GM19240 (cell line): ENCODE measurements around the gene ABCG1.
"Not testable (repeated sequence)": the region's sequence is repeated elsewhere in the genome, so short reads cannot be mapped to it uniquely, and the experiment has no call there.

Source experiments
- DNase-seq: peaks from one replicate; pipeline ENCODE4 v3.0.0; 2011; ENCODE audit warnings: low spot score; ENCODE audit not compliant: insufficient read length

The ABCG1 gene

GRCh38 chr21:42218836-42219605, at the start of gene ABCG1:
Gene ABCG1, plus strand, starts transcription at chr21:42219140. Its CDS starts 123 bp downstream, at chr21:42219263.
- no peak for DNase-seq

GRCh38 chr21:42169758-42170157, 49.2 kb upstream of the ABCG1 start:
- DNase-seq = no peak

- no peak for DNase-seq
Observed at GRCh38 chr21:42171091-42172053, 47.6 kb upstream of the ABCG1 start.

DNA sequence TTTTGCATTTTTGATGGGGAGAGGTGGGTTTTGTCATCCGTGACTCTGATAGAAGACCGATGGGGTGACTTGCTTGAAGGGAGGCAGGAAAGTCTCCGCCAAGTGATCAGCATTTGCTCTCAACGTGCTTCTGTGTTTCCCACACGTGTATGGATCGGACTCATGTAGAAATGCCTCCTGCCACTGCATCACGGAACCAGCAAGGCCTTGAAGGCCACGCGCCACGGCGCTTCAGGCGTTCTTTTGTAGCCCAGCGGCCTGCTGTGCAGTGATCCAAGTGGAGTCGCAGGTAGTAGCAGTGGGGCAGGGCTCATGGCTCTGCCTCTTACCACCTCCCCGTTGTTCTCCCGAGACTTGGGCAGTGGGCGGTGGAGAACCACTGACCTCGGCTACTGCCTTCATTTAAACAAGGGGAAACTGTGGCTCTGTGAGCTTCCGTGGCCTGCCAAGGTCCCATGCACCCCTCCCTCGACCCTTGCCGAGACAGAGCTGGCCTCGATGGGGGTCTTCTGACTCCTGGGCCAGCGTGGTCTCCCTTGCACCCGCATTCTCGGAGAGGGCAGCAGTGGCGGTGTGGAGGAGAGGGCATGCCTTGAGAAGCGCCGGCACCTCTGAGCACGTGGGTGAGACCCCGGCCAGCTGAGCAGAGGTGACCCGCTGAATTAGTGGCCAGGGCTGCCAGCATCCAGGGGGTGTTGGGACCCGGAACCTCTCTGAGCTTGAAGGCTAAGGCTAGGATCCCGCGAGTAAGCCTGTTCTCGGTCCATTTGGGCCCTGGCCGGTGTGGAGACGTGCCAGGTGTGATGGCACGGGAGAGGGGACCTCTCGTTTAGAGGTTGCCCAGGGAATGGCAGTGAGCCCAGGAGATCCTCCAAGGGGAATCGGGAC, 46.1 kb upstream of the ABCG1 start:
- no peak for DNase-seq

DNA sequence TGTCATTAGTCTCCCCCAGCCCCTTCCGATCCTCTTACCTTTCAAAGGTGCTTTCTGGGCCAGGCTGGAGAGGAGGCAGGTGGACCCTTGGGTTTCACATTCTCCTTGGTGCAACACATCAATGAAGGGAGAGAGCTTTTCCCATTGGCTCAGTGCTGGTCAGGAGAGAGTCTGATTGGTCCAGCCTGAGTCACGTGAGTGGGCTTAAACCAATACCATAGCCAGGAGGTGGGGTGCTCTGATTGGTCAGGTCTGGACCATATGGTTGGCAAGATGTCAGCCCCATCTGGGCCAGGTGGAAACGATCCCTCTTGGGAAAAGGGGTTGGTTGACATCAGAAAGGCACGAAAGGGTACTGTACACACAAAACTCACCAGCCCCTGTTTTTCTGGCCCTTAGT, 44.8 kb upstream of the ABCG1 start:
- DNase-seq = no peak

DNA sequence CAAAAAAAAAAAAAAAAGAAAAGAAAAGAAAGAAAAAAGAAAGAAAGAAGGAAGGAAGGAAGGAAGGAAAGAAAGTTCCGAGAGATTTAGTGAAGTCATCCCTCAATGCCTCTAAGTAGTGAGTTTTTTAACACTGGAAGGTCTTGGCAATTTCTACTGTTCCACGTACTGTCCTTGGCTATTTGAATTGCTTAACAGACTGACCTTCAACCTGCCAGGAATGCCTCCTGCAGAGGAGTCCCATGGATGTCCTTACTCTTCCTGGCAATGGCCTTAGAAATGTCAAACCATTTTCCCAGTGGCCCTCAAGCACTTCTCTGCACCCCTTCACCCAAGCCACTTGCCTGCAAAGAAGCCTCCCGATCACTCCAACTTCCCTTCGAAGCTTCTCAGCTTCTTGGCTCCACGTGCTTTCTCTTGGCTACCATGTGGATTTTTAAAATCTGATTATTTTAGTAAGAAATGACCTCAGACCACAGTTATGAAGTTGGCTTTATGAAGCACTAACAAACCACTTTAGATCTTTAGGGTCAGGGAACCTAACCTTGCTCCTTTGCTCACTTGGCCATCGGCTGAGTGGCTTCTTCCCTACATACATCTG, 43.7 kb upstream of the ABCG1 start:
- no peak for DNase-seq

DNA sequence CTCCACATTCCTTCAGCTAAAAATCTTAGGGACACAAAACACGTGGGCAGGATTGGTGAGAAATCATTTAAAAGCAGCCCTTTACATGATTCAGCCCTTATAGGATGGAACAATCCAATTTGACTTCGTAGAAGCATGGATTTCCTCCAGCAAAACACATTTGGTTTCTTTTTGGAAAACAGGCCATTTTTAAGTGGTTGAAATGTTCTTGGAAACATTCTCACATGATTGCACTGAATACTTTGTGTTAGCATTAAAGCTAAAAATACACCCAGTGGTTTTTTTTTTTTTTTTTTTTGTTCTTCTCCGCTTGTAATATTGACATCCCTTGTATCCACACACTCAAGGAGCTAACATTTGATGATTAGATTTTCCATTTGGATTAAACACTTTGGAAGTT, 42.1 kb upstream of the ABCG1 start:
- no peak for DNase-seq

- no peak for DNase-seq
Observed at GRCh38 chr21:42179316-42179715, 39.6 kb upstream of the ABCG1 start.

DNA sequence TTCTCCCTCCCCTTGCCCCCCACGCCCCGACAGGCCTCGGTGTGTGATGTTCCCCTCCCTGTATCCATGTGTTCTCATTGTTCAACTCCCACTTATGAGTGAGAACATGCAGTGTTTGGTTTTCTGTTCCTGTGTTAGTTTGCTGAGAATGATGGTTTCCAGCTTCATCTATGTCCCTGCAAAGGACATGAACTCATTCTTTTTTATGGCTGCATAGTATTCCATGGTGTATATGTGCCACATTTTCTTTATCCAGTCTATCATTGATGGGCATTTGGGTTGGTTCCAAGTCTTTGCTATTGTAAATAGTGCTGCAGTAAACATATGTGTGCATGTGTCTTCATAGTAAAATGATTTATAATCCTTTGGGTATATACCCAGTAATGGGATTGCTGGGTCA, 38.9 kb upstream of the ABCG1 start:
- DNase-seq = not testable (repeated sequence)

- no peak for DNase-seq
Observed at GRCh38 chr21:42182713-42183371, 36.1 kb upstream of the ABCG1 start.

DNA sequence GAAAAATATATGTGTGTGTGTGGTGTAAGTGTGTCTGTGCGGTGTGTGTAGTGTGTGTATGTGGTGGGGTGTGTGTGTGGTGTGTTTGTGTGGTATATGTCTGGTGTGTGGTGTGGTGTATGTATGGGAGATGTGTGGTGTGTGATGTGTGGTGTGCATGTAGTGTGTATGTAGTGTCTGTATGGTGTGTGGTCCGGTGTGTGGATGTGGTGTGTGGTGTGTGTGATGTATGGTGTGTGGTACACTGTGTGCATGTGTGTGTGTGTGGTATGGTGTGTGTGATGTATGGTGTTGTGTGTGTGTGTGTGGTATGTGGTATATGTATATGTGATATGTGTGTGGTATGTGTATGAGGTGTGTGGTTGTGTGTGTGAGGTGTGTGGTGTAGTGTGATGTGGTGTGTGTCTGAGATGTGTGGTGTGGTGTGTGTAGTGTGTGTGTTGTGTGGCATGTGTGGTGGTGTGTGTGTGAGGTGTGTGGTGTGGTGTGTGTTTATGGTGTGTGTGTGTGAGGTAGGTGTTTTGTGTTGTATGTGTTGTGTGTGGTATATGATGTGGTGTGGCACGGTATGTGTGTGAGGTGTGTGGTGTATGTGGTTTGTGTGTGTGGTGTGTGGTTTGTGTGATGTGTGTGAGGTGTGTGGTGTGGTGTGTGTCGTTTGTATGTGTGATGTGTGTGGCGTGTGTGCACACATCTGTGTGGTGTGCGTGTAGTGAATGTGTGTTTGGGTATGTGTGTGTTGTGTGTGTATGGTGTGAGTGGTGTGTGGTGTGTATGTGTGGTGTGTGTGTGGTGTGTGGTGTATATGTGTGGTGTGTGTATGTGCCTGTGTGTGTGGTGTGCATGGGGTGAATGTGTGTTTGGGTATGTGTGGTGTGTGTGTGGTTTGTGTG, 35.3 kb upstream of the ABCG1 start:
- no peak for DNase-seq

GRCh38 chr21:42186591-42186990, 32.3 kb upstream of the ABCG1 start:
- no peak for DNase-seq

- DNase-seq = peak; percentile 80
Observed at GRCh38 chr21:42187976-42188653, 30.8 kb upstream of the ABCG1 start.

DNA sequence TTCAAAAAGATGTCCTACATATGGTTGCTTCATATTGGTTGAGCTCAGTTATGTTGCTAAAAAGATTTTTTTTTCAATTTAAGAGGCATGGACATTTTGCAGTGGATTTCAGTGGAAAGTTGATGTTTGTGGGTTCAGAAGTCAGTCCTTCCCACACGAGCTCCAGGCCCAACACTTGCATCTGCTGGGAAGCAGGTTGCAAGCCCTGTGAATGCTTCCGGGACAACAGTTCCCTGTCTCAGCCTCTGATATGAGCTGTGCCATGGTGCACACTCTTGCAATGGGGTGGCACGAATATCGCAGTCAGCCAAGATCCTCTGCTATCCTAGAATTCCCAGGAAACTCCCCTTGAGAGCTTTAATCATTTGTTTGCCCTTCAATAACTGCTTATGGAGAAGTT, 30.3 kb upstream of the ABCG1 start:
- no peak for DNase-seq

DNA sequence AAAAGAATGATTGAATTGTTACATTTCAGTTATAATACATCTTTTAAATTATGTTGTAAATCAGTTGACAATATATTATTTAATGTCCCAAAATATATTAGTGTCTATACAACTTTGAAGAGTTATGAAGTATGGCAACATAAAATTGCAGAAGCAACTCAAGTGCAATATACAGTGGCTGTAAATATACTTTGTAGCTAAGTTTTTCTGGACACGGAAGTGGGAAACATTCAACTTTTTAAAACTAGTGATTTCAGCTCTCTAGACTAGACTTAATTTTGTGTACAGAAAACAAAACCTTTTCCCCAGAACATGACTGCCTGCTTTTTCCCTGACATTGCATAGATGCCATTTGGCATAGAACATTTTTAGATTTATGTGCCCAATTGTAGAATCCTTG, 29.5 kb upstream of the ABCG1 start:
- no peak for DNase-seq

DNA sequence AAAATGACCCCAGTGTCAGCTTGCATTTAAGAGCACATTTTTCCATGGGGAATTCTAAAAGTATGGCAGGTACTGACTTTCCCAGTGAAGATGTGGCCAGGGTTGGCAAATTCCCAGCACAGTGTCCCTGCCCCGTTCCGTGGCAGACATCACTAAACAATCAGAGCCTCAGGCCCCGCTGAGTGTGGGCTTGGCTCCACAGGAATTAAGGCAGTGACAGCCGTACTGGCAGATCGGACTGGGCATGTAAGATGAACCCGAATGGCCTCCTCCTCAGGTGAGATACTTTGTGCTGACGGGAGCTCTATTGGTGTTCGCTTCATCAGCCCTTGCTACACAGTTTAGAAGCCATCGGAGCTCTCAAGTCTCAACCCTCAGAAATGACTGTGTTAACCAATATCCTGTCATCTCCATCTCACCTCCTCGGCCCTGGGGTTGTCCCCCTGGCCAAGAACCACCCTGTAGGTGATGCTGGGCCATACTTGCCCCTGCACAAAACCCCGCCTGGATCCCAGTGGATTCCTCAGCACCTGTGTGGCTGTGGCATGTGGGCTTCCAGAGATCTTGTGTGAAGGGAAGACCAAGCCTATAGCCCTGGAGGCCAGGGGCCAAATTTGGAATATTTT, 29.0 kb upstream of the ABCG1 start:
- DNase-seq = no peak

- DNase-seq = no peak
Observed at GRCh38 chr21:42190486-42190863, 28.5 kb upstream of the ABCG1 start.

DNA sequence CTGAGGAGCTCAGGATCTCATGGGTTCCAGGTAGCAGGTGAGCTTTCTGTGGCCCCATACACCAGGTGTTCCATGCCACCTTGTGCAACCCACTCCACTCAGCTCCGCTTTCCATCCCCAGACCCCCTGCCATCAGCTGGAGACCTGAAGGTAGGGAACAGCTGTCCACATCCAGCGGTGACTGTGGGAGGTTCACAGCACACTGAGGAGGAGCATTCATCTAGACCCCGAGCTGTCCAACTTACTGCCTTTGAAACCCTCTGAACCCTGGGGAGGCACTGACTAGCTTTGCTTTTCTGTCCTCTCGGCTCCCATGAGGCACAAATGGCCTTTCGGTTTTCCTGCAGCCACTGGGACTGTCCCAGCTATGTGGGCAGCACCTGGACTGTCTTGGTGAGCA, 27.9 kb upstream of the ABCG1 start:
- no peak for DNase-seq
